AG09319 (cell line): Measurements from ENCODE around the gene ZNRF1.

ENCODE experiments used
- DNase-seq: peaks from one replicate; pipeline ENCODE4 v3.0.0-alpha.2; 2010; ENCODE audit warnings: low read depth; ENCODE audit errors: extremely low read depth
- CTCF ChIP-seq: IDR thresholded peaks from 2 replicates; pipeline ENCODE4 v1.5.1; 2011; ENCODE audit warnings: low read depth, mild to moderate bottlenecking, inconsistent platforms, low read length, moderate library complexity

Gene ZNRF1

DNA sequence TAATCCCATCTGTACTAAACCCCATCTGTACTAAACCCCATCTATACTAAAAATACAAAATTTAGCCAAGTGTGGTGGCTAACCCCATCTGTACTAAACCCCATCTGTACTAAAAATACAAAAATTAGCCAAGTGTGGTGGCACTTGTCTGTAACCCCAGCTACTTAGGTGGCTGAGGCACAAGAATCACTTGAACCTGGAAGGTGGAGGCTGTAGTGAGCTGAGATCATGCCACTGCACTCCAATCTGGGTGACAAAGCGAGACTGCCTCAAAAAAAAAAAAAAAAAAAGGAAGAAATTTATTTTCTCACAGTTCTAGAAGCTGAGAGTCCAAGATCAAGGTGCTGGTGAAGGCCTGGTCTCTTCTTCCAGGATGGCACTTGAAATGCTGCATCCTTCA lies 161.6 kb downstream of the ZNRF1 start:
- no peak for TF ChIP-seq CTCF
- DNase-seq = no peak
